Left lung (tissue), 10 donors: Measurements from ENCODE around the gene UBXN6. TPM values are rescaled to one million over a fixed set of nuclear protein-coding genes. Genes with fewer than 3 reads are reported as not detected.
A peak's percentile ranks its signal among the peaks of the same experiment; 100 is the strongest.

Source experiments
- ATAC-seq: fragments of 200-7000 bp; cut with Tn5 transposase; one replicate; pipeline ENCODE4 v1.9.1; 2020; ENCODE audit warnings: moderate library complexity
- DNase-seq, 4 donors: peaks; one replicate each; pipeline ENCODE4 v3.0.0-alpha.2; 2013 to 2020
- H3K27ac ChIP-seq, 2 donors: fragments of 200-600 bp; sonication (generic) in 1 of 2; one replicate each; pipeline versions ENCODE4 v1.5.0 to v1.8.0; 2020 to 2021
- H3K27me3 ChIP-seq, 2 donors: fragments of 200-600 bp; sonication (generic) in 1 of 2; one replicate each; pipeline versions ENCODE4 v1.5.0 to v1.8.0; 2020 to 2021
- H3K36me3 ChIP-seq, 2 donors: fragments of 200-600 bp; sonication (generic) in 1 of 2; one replicate each; pipeline versions ENCODE4 v1.5.0 to v1.8.0; 2020 to 2021
- H3K4me1 ChIP-seq, 2 donors: fragments of 200-600 bp; one replicate each; pipeline ENCODE4 v1.8.0; 2021
- H3K4me3 ChIP-seq, 2 donors: fragments of 200-600 bp; sonication (generic) in 1 of 2; one replicate each; pipeline versions ENCODE4 v1.5.0 to v1.8.0; 2020 to 2021; ENCODE audit warnings: mild to moderate bottlenecking in 1 of 2
- H3K9me3 ChIP-seq, 2 donors: fragments of 200-600 bp; sonication (generic) in 1 of 2; one replicate each; pipeline versions ENCODE4 v1.5.0 to v1.8.0; 2020 to 2021
- CTCF ChIP-seq, 2 donors: fragments of 200-600 bp; sonication (generic) in 1 of 2; IDR thresholded peaks; one replicate each; pipeline versions ENCODE4 v1.5.0 to v1.8.0; 2021; ENCODE audit warnings: antibody characterized with exemption in 2 of 2
- intact Hi-C, 2 donors: fragments of 100-400 bp; cut with DNase I; formaldehyde crosslinking; loops; one replicate each; pipeline versions ENCODE4 v1.11.2 to v1.14.2; 2022
- microRNA-seq, 2 donors: library from miRNA; unstranded; fragments of <30 nt; microRNA quantifications; one replicate each; pipeline ENCODE4, GENCODE V29; 2019
- polyA plus RNA-seq, 6 donors: library from polyadenylated mRNA; unstranded; fragments of 120-200 nt; gene quantifications; one replicate each; pipeline ENCODE4 v1.2.1, GENCODE V29; 2013; ENCODE audit not compliant: insufficient read length in 6 of 6
- total RNA-seq, 2 donors: library from RNA; stranded (reverse); fragmentation: NEBNext Ultra II Directional; extraction: Animal tissue kit (Norgen Biotek cat#: 25700); gene quantifications; one replicate each; pipeline ENCODE4 v1.2.1, GENCODE V29; 2021
- donor health status: DM: no; HTN: yes; CAD: no.
- donor health status: DM: no; HTN: no; CAD: no.

UBXN6 gene
- total and polyA plus RNA-seq, 8 donors, result 70.2 to 101 (median 87.5) TPM

GRCh38 chr19:4399812-4400134 lies 57.8 kb downstream of the UBXN6 start:
- ATAC-seq, result peak; percentile 38
- Histone ChIP-seq H3K9me3 (no peaks in the 10 kb centered on the region), H3K4me3 (peak overlapping the region; percentile 97 to 98), H3K27me3 (no peaks in the 10 kb centered on the region), H3K36me3 (peaks cover 0 to 25% of the 10 kb centered on the region in 2 donors), H3K27ac (peak overlapping the region; percentile 93 to 99), H3K4me1 (peaks cover 14 to 71% of the 10 kb centered on the region in 2 donors)
- DNase-seq, result no peak
- no peak for TF ChIP-seq CTCF (IDR thresholded peaks at IDR 0.05)
- intact Hi-C loops, result no loop called here

- DNase-seq (peak in 1 of 4 donors; percentile 48), ATAC-seq (no peak)
- Histone ChIP-seq H3K4me3 (no peak overlapping the region), H3K4me1 (peaks cover 18 to 84% of the 10 kb centered on the region in 2 donors), H3K27me3 (no peaks in the 10 kb centered on the region), H3K36me3 (peaks cover 0 to 32% of the 10 kb centered on the region in 2 donors), H3K9me3 (no peaks in the 10 kb centered on the region), H3K27ac (peak overlapping the region in 1 of 2 donors; percentile 7)
- no peak for TF ChIP-seq CTCF (IDR thresholded peaks at IDR 0.05)
- intact Hi-C loops, result no loop called here
These were observed 60.4 kb downstream of the UBXN6 start for GRCh38 chr19:4396949-4397783.

Small RNAs within 50 kb of the gene (microRNA-seq; reads per million reads assigned to microRNA genes)
- gene MIR4746, result 0.41 to 1.0 reads per million in 2 donors

Other genes starting within 250 kb of the UBXN6 start
- gene EBI3, start 228.3 kb downstream of the UBXN6 start, total RNA-seq, result 1 to 10 TPM; 1.5 to 6.0 TPM
- gene EBI3, start 228.3 kb downstream of the UBXN6 start, polyA plus RNA-seq, result under 1 TPM; 0.39 to 0.73 (median 0.56) TPM
- 10 to 100 TPM; 13.2 to 16.9 TPM for gene YJU2, start 210.7 kb downstream of the UBXN6 start, total RNA-seq
- 10 to 100 TPM; 14.3 to 21.0 (median 18.8) TPM for gene YJU2, start 210.7 kb downstream of the UBXN6 start, polyA plus RNA-seq
- gene SHD, start 178.5 kb downstream of the UBXN6 start, total RNA-seq, result not detected
- gene SHD, start 178.5 kb downstream of the UBXN6 start, polyA plus RNA-seq, result under 1 TPM in 5 of 6 donors, not detected in 1; 0.21 to 0.28 (median 0.21) TPM
- under 1 TPM; 0.71 to 0.85 TPM for gene TMIGD2, start 155.4 kb downstream of the UBXN6 start, total RNA-seq
- under 1 TPM; 0.22 to 0.56 (median 0.34) TPM for gene TMIGD2, start 155.4 kb downstream of the UBXN6 start, polyA plus RNA-seq
- gene FSD1, start 153.2 kb downstream of the UBXN6 start, total RNA-seq, result under 1 TPM in 1 of 2 donors, not detected in 1; 0.55 TPM
- gene FSD1, start 153.2 kb downstream of the UBXN6 start, polyA plus RNA-seq, result 1 to 10 TPM; 1.0 to 1.9 (median 1.5) TPM
- gene STAP2, start 119.0 kb downstream of the UBXN6 start, total RNA-seq, result 10 to 100 TPM; 14.1 to 28.1 TPM
- 10 to 100 TPM; 33.3 to 41.5 (median 36.9) TPM for gene STAP2, start 119.0 kb downstream of the UBXN6 start, polyA plus RNA-seq
- gene MPND, start 114.2 kb downstream of the UBXN6 start, total RNA-seq, result 10 to 100 TPM; 21.9 to 31.3 TPM
- 10 to 100 TPM; 19.9 to 27.3 (median 25.8) TPM for gene MPND, start 114.2 kb downstream of the UBXN6 start, polyA plus RNA-seq
- 10 to 100 TPM; 64.6 to 71.8 TPM for gene SH3GL1, start 57.2 kb downstream of the UBXN6 start, total RNA-seq
- gene SH3GL1, start 57.2 kb downstream of the UBXN6 start, polyA plus RNA-seq, result 100 to 1,000 TPM in 2 of 6 donors, 10 to 100 TPM in 4; 74.2 to 119 (median 91.5) TPM
- gene CHAF1A, start 55.2 kb downstream of the UBXN6 start, total RNA-seq, result 10 to 100 TPM; 15.6 to 24.1 TPM
- 10 to 100 TPM; 18.5 to 29.3 (median 24.8) TPM for gene CHAF1A, start 55.2 kb downstream of the UBXN6 start, polyA plus RNA-seq
- gene HDGFL2, start 14.5 kb upstream of the UBXN6 start, total RNA-seq, result 10 to 100 TPM; 30.9 to 36.6 TPM
- gene HDGFL2, start 14.5 kb upstream of the UBXN6 start, polyA plus RNA-seq, result 10 to 100 TPM; 59.3 to 87.4 (median 75.3) TPM
- 1 to 10 TPM; 1.2 to 4.0 TPM for gene PLIN4, start 60.7 kb upstream of the UBXN6 start, total RNA-seq
- gene PLIN4, start 60.7 kb upstream of the UBXN6 start, polyA plus RNA-seq, result 1 to 10 TPM in 5 of 6 donors, under 1 TPM in 1; 0.88 to 1.2 (median 1.1) TPM
- 10 to 100 TPM in 1 of 2 donors, 1 to 10 TPM in 1; 8.4 to 15.9 TPM for gene PLIN5, start 77.4 kb upstream of the UBXN6 start, total RNA-seq
- gene PLIN5, start 77.4 kb upstream of the UBXN6 start, polyA plus RNA-seq, result 1 to 10 TPM; 1.8 to 2.8 (median 2.2) TPM
- gene LRG1, start 82.2 kb upstream of the UBXN6 start, total RNA-seq, result 10 to 100 TPM; 11.2 to 17.9 TPM
- gene LRG1, start 82.2 kb upstream of the UBXN6 start, polyA plus RNA-seq, result under 1 TPM; 0.58 to 0.97 (median 0.79) TPM
- gene SEMA6B, start 101.9 kb upstream of the UBXN6 start, total RNA-seq, result 10 to 100 TPM in 1 of 2 donors, 1 to 10 TPM in 1; 4.8 to 24.7 TPM
- gene SEMA6B, start 101.9 kb upstream of the UBXN6 start, polyA plus RNA-seq, result 1 to 10 TPM; 2.1 to 4.0 (median 2.9) TPM
- gene TNFAIP8L1, start 181.7 kb upstream of the UBXN6 start, total RNA-seq, result 1 to 10 TPM; 5.9 to 8.6 TPM
- gene TNFAIP8L1, start 181.7 kb upstream of the UBXN6 start, polyA plus RNA-seq, result 10 to 100 TPM; 14.1 to 17.9 (median 16.9) TPM
- 100 to 1,000 TPM in 1 of 2 donors, 10 to 100 TPM in 1; 98.2 to 156 TPM for gene MYDGF, start 212.5 kb upstream of the UBXN6 start, total RNA-seq
- gene MYDGF, start 212.5 kb upstream of the UBXN6 start, polyA plus RNA-seq, result 10 to 100 TPM; 70.0 to 88.3 (median 81.5) TPM